H1 (cell line): ENCODE data around the gene FAM227B. TPM values are rescaled to one million over a fixed set of nuclear protein-coding genes. Genes with fewer than 3 reads are reported as not detected.

Experiments used
- CBX5 ChIP-seq: fragments of 300-800, 300-1000 bp; sonication (generic); IDR thresholded peaks from 2 replicates; pipeline ENCODE4 v1.7.1; 2016; ENCODE audit warnings: antibody characterized with exemption, low read length, low read depth
- CHD7 ChIP-seq: fragments of 300-600 bp; sonication (generic); IDR thresholded peaks from 2 replicates; pipeline ENCODE4 v1.7.1; 2012; ENCODE audit warnings: low read length, moderate library complexity, mild to moderate bottlenecking, inconsistent platforms; ENCODE audit not compliant: insufficient replicate concordance
- CTBP2 ChIP-seq: IDR thresholded peaks from 2 replicates; pipeline ENCODE4 v1.7.0; 2011; ENCODE audit warnings: borderline replicate concordance, mild to moderate bottlenecking, moderate library complexity, mixed read lengths, low read length; ENCODE audit not compliant: insufficient read depth, insufficient read length
- GABPA ChIP-seq: IDR thresholded peaks from 2 replicates; pipeline ENCODE4 v1.6.1; 2011; ENCODE audit warnings: mild to moderate bottlenecking, low read length, moderate library complexity, borderline replicate concordance; ENCODE audit not compliant: insufficient read depth
- KDM1A ChIP-seq: fragments of 200-600, 300-600 bp; sonication (generic); IDR thresholded peaks from 2 replicates; pipeline ENCODE4 v1.7.1; 2016; ENCODE audit warnings: mild to moderate bottlenecking, low read length, borderline replicate concordance
- RNF2 ChIP-seq: fragments of 200-900, 300-1000 bp; sonication (generic); IDR thresholded peaks from 2 replicates; pipeline ENCODE4 v1.7.1; 2016; ENCODE audit warnings: borderline replicate concordance, low read depth, mild to moderate bottlenecking, antibody characterized with exemption, low read length; ENCODE audit not compliant: poor library complexity, severe bottlenecking; ENCODE audit errors: missing control alignments
- polyA plus RNA-seq, 7 experiments: library from polyadenylated mRNA; depleted of rRNA in 3 of 7; stranded (reverse) in 5 of 7; unstranded in 2 of 7; fragments of >200 nt in 5 of 7; fragments of 200-250 nt in 2 of 7; gene quantifications; 1 replicate in 5 of 7; 2 replicates in 1 of 7; 4 replicates in 1 of 7; pipeline versions ENCODE4 v1.2.1 to v1.2.3, GENCODE V29; 2011 to 2013; ENCODE audit warnings: missing spikeins in 2 of 7, mixed read lengths in 2 of 7
- total RNA-seq: library from RNA; stranded (reverse); fragmentation: NEBNext Ultra II Directional; extraction: Animal tissue kit (Norgen Biotek cat#: 25700); gene quantifications from 2 replicates; pipeline ENCODE4 v1.2.1, GENCODE V29; 2021

Gene FAM227B
- total and polyA plus RNA-seq, 2 of the 8 experiments (the other 6 are each of a cell fraction or from before 2014, with no cell fraction given) = 4.0 to 6.5 TPM

GRCh38 chr15:49366496-49366895 lies 254.1 kb downstream of the FAM227B start (continued):
- TF ChIP-seq CHD7 (no peak), RNF2 (no peak), CBX5 (no peak), GABPA (no peak), CTBP2 (no peak), KDM1A (no peak)
- TF ChIP-seq, all 59 proteins: peak for 0
